HepG2 (cell line): ENCODE measurements around the gene TRAP1. TPM values are rescaled to one million over a fixed set of nuclear protein-coding genes. Genes with fewer than 3 reads are reported as not detected.

Experiments
- ATAC-seq: fragments of 200-7000 bp; cut with Tn5 transposase; 3 replicates; pipeline ENCODE4 v1.9.1; 2020; ENCODE audit warnings: mild to moderate bottlenecking, moderate library complexity
- BruUV-seq: library from RNA; stranded (reverse); fragments of 400-500 nt; replicated peaks from 2 replicates; lab custom pipeline; 2021; lab: Mats Ljungman, UMichigan
- CTCF ChIA-PET: fragments of 300-600 bp; formaldehyde crosslinking; extraction: SDS; loops from one replicate; lab custom pipeline; 2021; ENCODE audit warnings: low total read pairs, inconsistent platforms, low intra/inter-chr PET ratio; lab: Yijun Ruan, JAX
- POLR2A ChIA-PET: fragments of 350-600 bp; sonication (Branson Sonifier 250); formaldehyde crosslinking; loops from one replicate; lab custom pipeline; 2020; ENCODE audit warnings: antibody characterized with exemption, inconsistent platforms; lab: Yijun Ruan, JAX
- DNase-seq: peaks from one replicate; pipeline ENCODE4 v3.0.0-alpha.2; 2015; ENCODE audit warnings: low spot score
- FAIRE-seq: peaks from 3 replicates; lab custom pipeline; 2011; peaks lifted over from hg19 to GRCh38; lab: Jason Lieb, UNC
- H2AFZ ChIP-seq: one replicate; pipeline ENCODE4 v1.6.1; 2011; ENCODE audit warnings: low read length, inconsistent platforms
- H3K27ac ChIP-seq: fragments of 300-600 bp; 3 replicates; pipeline ENCODE4 v1.8.0; 2011; ENCODE audit warnings: mixed run types, mild to moderate bottlenecking, mixed read lengths, low read length, inconsistent platforms; ENCODE audit not compliant: insufficient read depth; ENCODE audit errors: extremely low read length
- H3K27me3 ChIP-seq, 2 experiments: fragments of 200-600 bp in 1 of 2; 2 replicates in 1 of 2; 3 replicates in 1 of 2; pipeline versions ENCODE4 v1.6.0 to v1.8.0; 2011; ENCODE audit warnings: low read length in 2 of 2, mild to moderate bottlenecking in 2 of 2, moderate library complexity in 2 of 2, inconsistent platforms in 1 of 2; ENCODE audit not compliant: insufficient read depth in 2 of 2, control insufficient read depth in 1 of 2
- H3K36me3 ChIP-seq, 2 experiments: fragments of 200-600 bp in 1 of 2; replicated peaks in 1 of 2; 2 replicates in 1 of 2; 3 replicates in 1 of 2; pipeline versions ENCODE4 v1.5.1 to v1.8.0; 2011; ENCODE audit warnings: low read length in 2 of 2, inconsistent platforms in 1 of 2; ENCODE audit not compliant: insufficient read depth in 2 of 2, control insufficient read depth in 1 of 2
- H3K4me1 ChIP-seq: 2 replicates; pipeline ENCODE4 v1.5.1; 2012; ENCODE audit warnings: low read length, inconsistent platforms; ENCODE audit not compliant: insufficient read depth
- H3K4me2 ChIP-seq: 2 replicates; pipeline ENCODE4 v1.6.0; 2011; ENCODE audit warnings: low read depth, low read length, inconsistent platforms
- H3K4me3 ChIP-seq, 3 experiments: fragments of 200-600 bp in 1 of 3; sonication (generic), shearing (Covaris generic) in 1 of 3; replicated peaks in 1 of 3; 2 replicates each; pipeline ENCODE4 v1.5.1; 2011 to 2016; ENCODE audit warnings: low read length in 3 of 3, inconsistent platforms in 2 of 3, low read depth in 2 of 3, mild to moderate bottlenecking in 2 of 3, control low read depth in 1 of 3, mixed read lengths in 1 of 3; ENCODE audit not compliant: insufficient read depth in 1 of 3
- H3K79me2 ChIP-seq: one replicate; pipeline ENCODE4 v1.6.1; 2011; ENCODE audit warnings: low read length, inconsistent platforms; ENCODE audit not compliant: insufficient read depth
- H3K9ac ChIP-seq: 2 replicates; pipeline ENCODE4 v1.6.0; 2011; ENCODE audit warnings: mild to moderate bottlenecking, low read depth, low read length, inconsistent platforms; ENCODE audit not compliant: insufficient read depth
- H3K9me3 ChIP-seq: 2 replicates; pipeline ENCODE4 v1.5.1; 2012; ENCODE audit warnings: mild to moderate bottlenecking, low read length
- H4K20me1 ChIP-seq: 2 replicates; pipeline ENCODE4 v1.6.0; 2011; ENCODE audit warnings: inconsistent platforms, mild to moderate bottlenecking, low read length, moderate library complexity; ENCODE audit not compliant: insufficient read depth
- CEBPB ChIP-seq: IDR thresholded peaks from 2 replicates; pipeline ENCODE4 v1.6.1; 2011; ENCODE audit warnings: low read depth, low read length, improper control_type of control experiment, borderline replicate concordance
- CREBL2 ChIP-seq: sonication (generic); formaldehyde crosslinking; IDR thresholded peaks from 2 replicates; pipeline ENCODE4 v1.8.1; 2023; ENCODE audit warnings: missing genetic modification reagents, mild to moderate bottlenecking, borderline replicate concordance
- EP300 ChIP-seq, 3 experiments: sonication (generic) in 1 of 3; formaldehyde crosslinking in 1 of 3; IDR thresholded peaks; 2 replicates each; pipeline versions ENCODE4 v1.5.1 to v1.6.1; 2011 to 2020; ENCODE audit warnings: low read depth in 2 of 3, low read length in 2 of 3, borderline replicate concordance in 1 of 3, improper control_type of control experiment in 1 of 3, mild to moderate bottlenecking in 1 of 3, missing genetic modification reagents in 1 of 3, moderate library complexity in 1 of 3
- FLYWCH1 ChIP-seq: sonication (generic); formaldehyde crosslinking; IDR thresholded peaks from 2 replicates; pipeline ENCODE4 v1.8.1; 2023; ENCODE audit warnings: mild to moderate bottlenecking, missing genetic modification reagents
- GLI4 ChIP-seq: sonication (generic); formaldehyde crosslinking; IDR thresholded peaks from 2 replicates; pipeline ENCODE4 v1.5.1; 2020; ENCODE audit warnings: missing genetic modification reagents, mild to moderate bottlenecking, moderate library complexity, borderline replicate concordance
- HDAC1 ChIP-seq: sonication (generic); formaldehyde crosslinking; IDR thresholded peaks from 2 replicates; pipeline ENCODE4 v1.5.1; 2020; ENCODE audit warnings: mild to moderate bottlenecking, missing genetic modification reagents
- LRRFIP1 ChIP-seq: sonication (generic); formaldehyde crosslinking; conservative IDR thresholded peaks from 2 replicates; pipeline ENCODE4 v1.4.0; 2020; ENCODE audit warnings: missing genetic modification reagents
- MAF1 ChIP-seq: sonication (generic); formaldehyde crosslinking; IDR thresholded peaks from 2 replicates; pipeline ENCODE4 v1.5.0; 2020; ENCODE audit warnings: missing genetic modification reagents, borderline replicate concordance
- MTA1 ChIP-seq: sonication (generic); formaldehyde crosslinking; IDR thresholded peaks from 2 replicates; pipeline ENCODE4 v1.4.0; 2020; ENCODE audit warnings: missing genetic modification reagents, mild to moderate bottlenecking, borderline replicate concordance
- U2AF2 ChIP-seq: fragments of 200-400 bp; formaldehyde crosslinking; IDR thresholded peaks from 2 replicates; pipeline ENCODE4 v1.6.1; 2017; ENCODE audit warnings: low read depth, mild to moderate bottlenecking, low read length
- ZFP1 ChIP-seq: IDR thresholded peaks from 2 replicates; pipeline ENCODE4 v1.6.1; 2016
- ZNF136 ChIP-seq: sonication (generic); formaldehyde crosslinking; IDR thresholded peaks from 2 replicates; pipeline ENCODE4 v1.8.1; 2022; ENCODE audit warnings: low read depth, mild to moderate bottlenecking, moderate library complexity, missing genetic modification reagents
- ZNF256 ChIP-seq: sonication (generic); formaldehyde crosslinking; conservative IDR thresholded peaks from 2 replicates; pipeline ENCODE4 v1.4.0; 2020; ENCODE audit warnings: missing genetic modification reagents
- WGBS: methylation state at CpG from one replicate; pipeline ENCODE4 v1.1.6; 2017; ENCODE audit warnings: low lambda C conversion rate; 5-methylcytosine and 5-hydroxymethylcytosine counted together
- in situ Hi-C: cut with HindIII; loops from 2 replicates; pipeline ENCODE4 v1.10.0; 2017; ENCODE audit warnings: low pct_unique_long_range_greater_than_20kb; ENCODE audit not compliant: extremely low pct_ligation_motif_present
- intact Hi-C: fragments of 100-400 bp; cut with micrococcal nuclease; formaldehyde crosslinking; loops from one replicate; pipeline ENCODE4 v1.10.0; 2022; ENCODE audit not compliant: unreplicated experiment
- polyA plus RNA-seq, 8 experiments: library from polyadenylated mRNA; depleted of rRNA in 3 of 8; stranded (reverse) in 7 of 8; unstranded in 1 of 8; fragments of >200 nt; fragmentation: Illumina TruSeq in 4 of 8; extraction: Trizol in 4 of 8; gene quantifications; 2 replicates each; pipeline versions ENCODE4 v1.2.1 to v1.2.3, GENCODE V29; 2011 to 2016; ENCODE audit warnings: low read depth in 4 of 8, missing spikeins in 1 of 8, mixed read lengths in 1 of 8; ENCODE audit not compliant: insufficient read depth in 1 of 8
- total RNA-seq, 5 experiments: library from RNA; depleted of rRNA; stranded (reverse); fragments of >200 nt; fragmentation: Illumina TruSeq; extraction: Trizol; gene quantifications; 2 replicates each; pipeline ENCODE4 v1.2.3, GENCODE V29; 2016; ENCODE audit warnings: low read depth in 1 of 5
- TF ChIP-seq, protein P1 (sequence below): sonication (generic); formaldehyde crosslinking; IDR thresholded peaks from 2 replicates; pipeline ENCODE4 v1.4.0; 2020; ENCODE audit warnings: missing genetic modification reagents
- TF ChIP-seq, protein P2 (sequence below): IDR thresholded peaks from 2 replicates; pipeline ENCODE4 v1.6.1; 2016; ENCODE audit warnings: low read depth, borderline replicate concordance
- TF ChIP-seq, protein P3 (sequence below): IDR thresholded peaks from 2 replicates; pipeline ENCODE4 v1.6.1; 2012; ENCODE audit warnings: low read length, improper control_type of control experiment
- TF ChIP-seq, protein P4 (sequence below): sonication (generic); formaldehyde crosslinking; IDR thresholded peaks from 2 replicates; pipeline ENCODE4 v1.5.0; 2020; ENCODE audit warnings: missing genetic modification reagents, mild to moderate bottlenecking, borderline replicate concordance

The TRAP1 gene
- total and polyA plus RNA-seq, 2 of the 13 experiments (the other 11 are each of a cell fraction or from before 2014, with no cell fraction given), result 127 to 240 TPM

- no peaks in the 10 kb centered on the region for H3K79me2 ChIP-seq
- no peaks in the 10 kb centered on the region for H3K27me3 ChIP-seq
- no peaks in the 10 kb centered on the region for H3K4me1 ChIP-seq
- H3K9ac ChIP-seq, result no peak overlapping the region
- POLR2A ChIA-PET, result no interaction called here
- ATAC-seq, result no peak
- no peaks in the 10 kb centered on the region for H4K20me1 ChIP-seq
- no peak overlapping the region for H3K27ac ChIP-seq
- CTCF ChIA-PET, result no interaction called here
- no peak for FAIRE-seq
- intact Hi-C loops, result no loop called here
- 93% methylated on average over 5 of the region's 5 CpGs for WGBS
- H2AFZ ChIP-seq, result no peak overlapping the region
- peaks cover 29 to 91% of the 10 kb centered on the region in 2 experiments for H3K36me3 ChIP-seq
- no peak for DNase-seq
- in situ Hi-C loops, result no loop called here
- no peak overlapping the region for H3K4me3 ChIP-seq
- H3K4me2 ChIP-seq, result no peak overlapping the region
- no peaks in the 10 kb centered on the region for H3K9me3 ChIP-seq
- no TSS peak for BruUV-seq
- TF ChIP-seq, protein P1, sequence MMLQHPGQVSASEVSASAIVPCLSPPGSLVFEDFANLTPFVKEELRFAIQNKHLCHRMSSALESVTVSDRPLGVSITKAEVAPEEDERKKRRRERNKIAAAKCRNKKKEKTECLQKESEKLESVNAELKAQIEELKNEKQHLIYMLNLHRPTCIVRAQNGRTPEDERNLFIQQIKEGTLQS (CRISPR knock-in tag), result no peak
- no peak for TF ChIP-seq LRRFIP1 (CRISPR knock-in tag)
- no peak for TF ChIP-seq FLYWCH1
- TF ChIP-seq, protein P2, sequence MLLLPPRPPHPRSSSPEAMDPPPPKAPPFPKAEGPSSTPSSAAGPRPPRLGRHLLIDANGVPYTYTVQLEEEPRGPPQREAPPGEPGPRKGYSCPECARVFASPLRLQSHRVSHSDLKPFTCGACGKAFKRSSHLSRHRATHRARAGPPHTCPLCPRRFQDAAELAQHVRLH (CRISPR knock-in tag), result no peak
- TF ChIP-seq MAF1 (CRISPR knock-in tag), result no peak
- TF ChIP-seq HDAC1, result no peak
- TF ChIP-seq, protein P3, sequence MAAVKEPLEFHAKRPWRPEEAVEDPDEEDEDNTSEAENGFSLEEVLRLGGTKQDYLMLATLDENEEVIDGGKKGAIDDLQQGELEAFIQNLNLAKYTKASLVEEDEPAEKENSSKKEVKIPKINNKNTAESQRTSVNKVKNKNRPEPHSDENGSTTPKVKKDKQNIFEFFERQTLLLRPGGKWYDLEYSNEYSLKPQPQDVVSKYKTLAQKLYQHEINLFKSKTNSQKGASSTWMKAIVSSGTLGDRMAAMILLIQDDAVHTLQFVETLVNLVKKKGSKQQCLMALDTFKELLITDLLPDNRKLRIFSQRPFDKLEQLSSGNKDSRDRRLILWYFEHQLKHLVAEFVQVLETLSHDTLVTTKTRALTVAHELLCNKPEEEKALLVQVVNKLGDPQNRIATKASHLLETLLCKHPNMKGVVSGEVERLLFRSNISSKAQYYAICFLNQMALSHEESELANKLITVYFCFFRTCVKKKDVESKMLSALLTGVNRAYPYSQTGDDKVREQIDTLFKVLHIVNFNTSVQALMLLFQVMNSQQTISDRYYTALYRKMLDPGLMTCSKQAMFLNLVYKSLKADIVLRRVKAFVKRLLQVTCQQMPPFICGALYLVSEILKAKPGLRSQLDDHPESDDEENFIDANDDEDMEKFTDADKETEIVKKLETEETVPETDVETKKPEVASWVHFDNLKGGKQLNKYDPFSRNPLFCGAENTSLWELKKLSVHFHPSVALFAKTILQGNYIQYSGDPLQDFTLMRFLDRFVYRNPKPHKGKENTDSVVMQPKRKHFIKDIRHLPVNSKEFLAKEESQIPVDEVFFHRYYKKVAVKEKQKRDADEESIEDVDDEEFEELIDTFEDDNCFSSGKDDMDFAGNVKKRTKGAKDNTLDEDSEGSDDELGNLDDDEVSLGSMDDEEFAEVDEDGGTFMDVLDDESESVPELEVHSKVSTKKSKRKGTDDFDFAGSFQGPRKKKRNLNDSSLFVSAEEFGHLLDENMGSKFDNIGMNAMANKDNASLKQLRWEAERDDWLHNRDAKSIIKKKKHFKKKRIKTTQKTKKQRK, result no peak
- TF ChIP-seq, protein P4, sequence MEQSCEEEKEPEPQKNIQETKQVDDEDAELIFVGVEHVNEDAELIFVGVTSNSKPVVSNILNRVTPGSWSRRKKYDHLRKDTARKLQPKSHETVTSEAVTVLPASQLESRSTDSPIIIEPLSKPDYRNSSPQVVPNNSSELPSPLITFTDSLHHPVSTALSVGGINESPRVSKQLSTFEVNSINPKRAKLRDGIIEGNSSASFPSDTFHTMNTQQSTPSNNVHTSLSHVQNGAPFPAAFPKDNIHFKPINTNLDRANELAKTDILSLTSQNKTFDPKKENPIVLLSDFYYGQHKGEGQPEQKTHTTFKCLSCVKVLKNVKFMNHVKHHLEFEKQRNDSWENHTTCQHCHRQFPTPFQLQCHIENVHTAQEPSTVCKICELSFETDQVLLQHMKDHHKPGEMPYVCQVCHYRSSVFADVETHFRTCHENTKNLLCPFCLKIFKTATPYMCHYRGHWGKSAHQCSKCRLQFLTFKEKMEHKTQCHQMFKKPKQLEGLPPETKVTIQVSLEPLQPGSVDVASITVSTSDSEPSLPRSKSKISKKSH (CRISPR knock-in tag), result no peak
- no peak for TF ChIP-seq GLI4
- no peak for TF ChIP-seq ZFP1 (CRISPR knock-in tag)
- TF ChIP-seq ZNF256 (CRISPR knock-in tag), result no peak
- TF ChIP-seq EP300 (IDR thresholded peaks at IDR 0.05; ENCODE audit: low read depth in 2 of 2, low read length in 2 of 2), result no peak
- TF ChIP-seq EP300 (CRISPR knock-in tag; IDR thresholded peaks at IDR 0.05; ENCODE audit: borderline replicate concordance), result no peak
- no peak for TF ChIP-seq U2AF2
- TF ChIP-seq CREBL2 (CRISPR knock-in tag), result no peak
- TF ChIP-seq CEBPB, result no peak
- TF ChIP-seq ZNF136 (CRISPR knock-in tag), result no peak
- no peak for TF ChIP-seq MTA1 (CRISPR knock-in tag)
Observed at GRCh38 chr16:3754772-3755171, 37.4 kb upstream of the TRAP1 start.
